BLaER1 treated with 17β-estradiol and CSF1 and Interleukin-3, amounts not matched to agents 10 nM and 100 nM (cell line): ENCODE data around the gene TDRD3.

ENCODE experiments used
- H3K27ac ChIP-seq, 11 experiments: shearing (Covaris generic); formaldehyde crosslinking; 2 replicates each; pipeline ENCODE4 v1.8.1; 2022
- H3K27me3 ChIP-seq, 11 experiments: shearing (Covaris generic); formaldehyde crosslinking; 2 replicates each; pipeline ENCODE4 v1.8.1; 2022
- H3K36me3 ChIP-seq, 11 experiments: shearing (Covaris generic); formaldehyde crosslinking; 2 replicates each; pipeline ENCODE4 v1.8.1; 2022
- H3K4me1 ChIP-seq, 10 experiments: shearing (Covaris generic); formaldehyde crosslinking; 2 replicates each; pipeline ENCODE4 v1.8.1; 2022
- H3K4me2 ChIP-seq, 11 experiments: shearing (Covaris generic); formaldehyde crosslinking; 2 replicates each; pipeline ENCODE4 v1.8.1; 2022
- H3K4me3 ChIP-seq, 10 experiments: shearing (Covaris generic); formaldehyde crosslinking; 2 replicates each; pipeline ENCODE4 v1.8.1; 2022
- H3K9ac ChIP-seq, 11 experiments: shearing (Covaris generic); formaldehyde crosslinking; 2 replicates each; pipeline ENCODE4 v1.8.1; 2022
- H3K9me3 ChIP-seq, 11 experiments: shearing (Covaris generic); formaldehyde crosslinking; replicated peaks in 1 of 11; 2 replicates each; pipeline ENCODE4 v1.8.1; 2022
- H4K20me1 ChIP-seq, 11 experiments: shearing (Covaris generic); formaldehyde crosslinking; 2 replicates each; pipeline ENCODE4 v1.8.1; 2022
- Cebpa-rat ChIP-seq, 11 experiments: shearing (Covaris generic); IDR thresholded peaks; 2 replicates each; pipeline ENCODE4 v1.8.1; 2022

Gene TDRD3

DNA sequence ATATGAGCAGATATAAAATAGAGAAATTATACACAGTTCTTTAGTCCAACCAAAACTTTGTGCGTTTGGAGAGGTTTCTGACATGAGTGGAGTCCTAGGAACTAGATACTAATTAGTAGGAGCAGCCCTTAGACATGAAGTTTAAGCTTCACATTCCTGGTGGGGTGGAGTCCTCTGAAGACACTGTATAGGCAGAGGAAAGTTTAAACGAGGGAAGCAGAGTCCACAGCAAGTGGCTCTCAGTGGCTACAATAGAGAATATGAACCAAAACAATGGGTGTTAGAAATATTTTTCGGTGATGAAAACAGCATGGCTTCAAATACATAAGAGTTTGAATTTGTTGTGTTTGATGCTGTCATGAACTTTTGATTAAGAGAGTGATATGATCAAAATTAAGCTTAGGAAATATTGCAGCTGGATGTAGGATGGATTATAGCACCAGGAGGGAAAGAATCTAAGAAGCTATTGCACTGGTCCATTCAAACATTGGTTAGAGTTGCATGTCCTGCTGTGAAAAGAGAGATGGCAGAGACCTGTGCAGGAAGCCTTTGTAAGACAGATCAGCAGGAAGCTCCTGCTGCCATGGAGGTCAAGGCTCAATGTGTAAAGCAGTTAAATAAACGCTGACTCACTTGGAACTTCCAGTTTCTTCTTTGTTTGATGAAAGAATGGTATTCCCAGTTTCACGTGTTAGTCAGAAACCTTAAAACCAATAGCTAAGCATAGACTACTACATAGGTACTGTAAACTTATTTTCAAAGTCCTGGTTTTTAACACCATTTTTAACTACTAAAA is 175.2 kb downstream of the TDRD3 start:
- Histone ChIP-seq H3K27me3 (no peaks in the 10 kb centered on the region), H3K36me3 (peaks cover 12 to 42% (median 19%) of the 10 kb centered on the region in 11 experiments; a peak in 15 of 22 replicates), H3K9ac (no peak overlapping the region), H3K27ac (no peak overlapping the region), H3K9me3 (peaks cover 0 to 10% (median 4%) of the 10 kb centered on the region in 11 experiments; a peak in 9 of 22 replicates), H3K4me1 (peaks cover 0 to 13% (median 0%) of the 10 kb centered on the region in 10 experiments; a peak in 7 of 20 replicates), H3K4me2 (peak overlapping the region in 3 of 11 experiments; percentile 17 to 44 (median 23); a peak in 2 of 22 replicates), H3K4me3 (no peak overlapping the region), H4K20me1 (no peaks in the 10 kb centered on the region)
- TF ChIP-seq Cebpa-rat (IDR thresholded peaks at IDR 0.05): no peak

DNA sequence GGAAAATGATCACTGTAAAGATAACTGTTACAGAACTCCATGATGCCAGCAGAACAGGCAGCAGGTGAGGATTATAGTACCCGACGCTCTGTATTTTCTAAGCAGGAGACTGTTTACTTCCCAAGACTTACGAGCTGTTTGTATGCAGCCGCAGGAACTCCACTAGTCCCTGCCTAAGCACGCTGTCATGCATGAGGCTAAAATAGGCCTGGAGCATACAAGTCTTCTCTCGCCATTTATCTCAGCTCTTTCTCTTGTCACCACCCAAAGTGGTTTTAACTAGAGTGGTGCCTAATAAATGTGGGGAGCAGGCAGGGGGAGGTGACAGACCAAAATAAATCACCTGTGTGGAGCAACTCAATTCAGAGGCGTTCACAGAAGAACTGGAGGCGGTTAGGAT is 175.8 kb downstream of the TDRD3 start:
- H3K4me2 ChIP-seq: peak overlapping the region in 1 of 11 experiments; percentile 44; a peak in 1 of 22 replicates
- TF ChIP-seq Cebpa-rat (IDR thresholded peaks at IDR 0.05): no peak
- no peaks in the 10 kb centered on the region for H4K20me1 ChIP-seq
- H3K9ac ChIP-seq: no peak overlapping the region
- peaks cover 0 to 13% (median 0%) of the 10 kb centered on the region in 10 experiments; a peak in 7 of 20 replicates for H3K4me1 ChIP-seq
- H3K27me3 ChIP-seq: no peaks in the 10 kb centered on the region
- H3K4me3 ChIP-seq: no peak overlapping the region
- peaks cover 12 to 36% (median 16%) of the 10 kb centered on the region in 11 experiments; a peak in 15 of 22 replicates for H3K36me3 ChIP-seq
- no peak overlapping the region for H3K27ac ChIP-seq
- H3K9me3 ChIP-seq: peaks cover 0 to 10% (median 4%) of the 10 kb centered on the region in 11 experiments; a peak in 9 of 22 replicates

DNA sequence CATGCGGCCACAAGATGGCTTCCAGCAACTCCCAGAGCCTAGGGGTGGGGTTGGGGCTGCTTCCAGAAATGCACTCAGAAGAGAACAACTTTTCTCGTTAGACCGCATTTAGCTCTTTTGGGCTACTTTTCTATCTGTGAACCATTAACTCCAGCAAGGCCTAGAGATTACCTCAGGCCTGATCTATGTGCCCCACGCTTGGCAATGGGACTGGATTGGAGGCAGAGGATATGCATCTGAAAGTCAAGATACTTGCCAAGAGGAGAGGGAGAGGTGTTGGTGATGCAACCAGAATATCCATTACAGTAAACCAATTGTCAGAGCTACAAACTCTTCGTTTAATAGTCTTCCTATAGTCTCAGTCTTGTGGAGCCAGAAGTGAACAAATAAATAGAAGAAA is 177.7 kb downstream of the TDRD3 start:
- Histone ChIP-seq H3K27ac (no peak overlapping the region), H3K4me1 (peaks cover 0 to 13% (median 0%) of the 10 kb centered on the region in 10 experiments; a peak in 7 of 20 replicates), H4K20me1 (no peaks in the 10 kb centered on the region), H3K9me3 (no peaks in the 10 kb centered on the region; a peak in 1 of 22 replicates), H3K4me2 (no peak overlapping the region), H3K36me3 (peaks cover 0 to 17% (median 4%) of the 10 kb centered on the region in 11 experiments; a peak in 8 of 22 replicates), H3K9ac (no peak overlapping the region), H3K4me3 (no peak overlapping the region), H3K27me3 (no peaks in the 10 kb centered on the region)
- TF ChIP-seq Cebpa-rat (IDR thresholded peaks at IDR 0.05): no peak

DNA sequence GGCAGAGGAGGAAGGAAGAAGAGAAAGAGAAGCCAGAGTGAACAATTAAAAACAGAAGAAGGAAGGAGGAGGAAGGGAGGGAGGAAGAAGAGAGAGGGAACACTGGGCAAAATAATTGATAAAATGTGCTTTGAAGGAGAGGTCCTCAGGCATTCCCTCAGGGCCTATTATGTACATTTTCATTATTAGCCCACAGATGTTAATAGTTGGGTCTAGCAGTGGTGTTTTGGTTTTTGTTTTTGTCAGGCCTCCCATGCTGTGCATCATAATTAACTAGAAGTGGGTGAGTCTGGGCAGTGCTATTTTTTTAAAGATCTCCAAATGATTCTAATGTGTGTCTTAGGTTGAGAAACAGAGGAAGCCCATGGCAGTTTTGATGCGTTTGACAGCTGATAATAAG is 178.1 kb downstream of the TDRD3 start:
- Histone ChIP-seq H3K27ac (no peak overlapping the region), H3K4me1 (peaks cover 0 to 13% (median 0%) of the 10 kb centered on the region in 10 experiments; a peak in 7 of 20 replicates), H3K27me3 (no peaks in the 10 kb centered on the region), H3K9ac (no peak overlapping the region), H3K4me2 (no peak overlapping the region), H3K36me3 (peaks cover 0 to 13% (median 3%) of the 10 kb centered on the region in 11 experiments; a peak in 6 of 22 replicates), H3K4me3 (no peak overlapping the region), H3K9me3 (no peaks in the 10 kb centered on the region), H4K20me1 (no peaks in the 10 kb centered on the region)
- TF ChIP-seq Cebpa-rat (IDR thresholded peaks at IDR 0.05): no peak

DNA sequence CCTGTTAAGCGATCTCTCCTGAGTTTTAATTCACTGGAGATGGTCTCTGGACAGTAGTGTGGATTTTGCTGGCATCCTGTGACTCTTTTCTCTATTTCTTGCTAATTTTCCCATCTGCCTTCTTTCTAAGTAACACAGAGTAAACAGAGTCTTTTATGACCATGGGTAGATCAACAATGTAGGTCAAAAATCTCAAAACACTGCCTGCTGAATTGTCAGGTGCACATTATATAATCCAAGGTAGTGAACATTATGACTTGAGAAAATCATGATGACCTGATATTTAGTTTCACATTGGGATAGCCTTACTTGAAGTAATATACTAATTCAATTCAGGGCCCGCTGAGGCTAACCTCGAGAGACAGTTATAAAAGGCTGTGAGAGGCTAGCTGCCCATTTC is 180.7 kb downstream of the TDRD3 start:
- no peak overlapping the region for H3K9ac ChIP-seq
- peaks cover 0 to 7% (median 0%) of the 10 kb centered on the region in 11 experiments; a peak in 2 of 22 replicates for H3K36me3 ChIP-seq
- TF ChIP-seq Cebpa-rat (IDR thresholded peaks at IDR 0.05): no peak
- no peak overlapping the region for H3K4me3 ChIP-seq
- no peaks in the 10 kb centered on the region for H4K20me1 ChIP-seq
- H3K4me1 ChIP-seq: 0 out of 20 replicates have a peak, but pooled peaks cover 0 to under 1% (median 0%) of the 10 kb centered on the region in 10 experiments
- no peak overlapping the region for H3K27ac ChIP-seq
- H3K27me3 ChIP-seq: no peaks in the 10 kb centered on the region
- H3K9me3 ChIP-seq: no peaks in the 10 kb centered on the region
- H3K4me2 ChIP-seq: no peak overlapping the region

DNA sequence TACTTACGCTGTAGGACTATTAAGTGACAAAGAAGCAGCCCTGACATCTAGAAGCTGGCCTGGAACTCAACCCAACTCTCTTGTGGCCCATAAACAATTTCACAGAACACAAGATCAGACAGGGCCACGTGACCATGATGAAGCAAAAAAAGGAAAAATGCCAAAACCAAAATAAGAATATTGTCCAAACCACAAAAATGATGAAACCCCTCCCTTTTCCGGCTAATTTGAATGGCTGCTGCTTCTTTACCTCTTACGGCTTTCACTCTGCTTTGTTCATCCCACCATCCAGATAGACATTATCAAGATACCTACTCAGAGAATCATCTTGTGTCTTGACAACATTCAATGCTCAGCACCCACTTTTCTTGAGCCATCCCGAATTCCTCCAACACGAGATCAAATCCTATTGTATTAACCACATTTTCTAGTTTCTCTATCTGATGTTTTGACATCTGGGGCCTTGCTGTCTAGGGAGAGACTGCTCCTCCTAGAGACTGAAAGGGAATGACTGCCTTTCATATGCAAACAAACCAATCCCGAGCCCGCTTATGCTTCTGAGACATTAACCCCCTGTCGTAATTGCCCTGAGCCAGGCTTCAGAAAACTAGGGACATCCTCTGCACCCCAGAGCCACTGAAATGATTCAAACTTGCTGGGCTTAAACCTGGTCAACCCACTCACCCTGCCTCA is 186.3 kb downstream of the TDRD3 start:
- H3K9me3 ChIP-seq: peaks cover 0 to 35% (median 13%) of the 10 kb centered on the region in 11 experiments; a peak in 14 of 22 replicates
- H3K4me3 ChIP-seq: no peak overlapping the region
- H3K4me2 ChIP-seq: peak overlapping the region in 3 of 11 experiments; percentile 20 to 31 (median 24); a peak in 5 of 22 replicates
- no peak for TF ChIP-seq Cebpa-rat (IDR thresholded peaks at IDR 0.05)
- H3K9ac ChIP-seq: no peak overlapping the region
- H4K20me1 ChIP-seq: no peaks in the 10 kb centered on the region
- H3K36me3 ChIP-seq: no peaks in the 10 kb centered on the region
- peaks cover 0 to 23% (median 1%) of the 10 kb centered on the region in 10 experiments; a peak in 6 of 20 replicates for H3K4me1 ChIP-seq
- peak overlapping the region in 2 of 11 experiments; percentile 14 to 31; a peak in 3 of 22 replicates for H3K27ac ChIP-seq
- H3K27me3 ChIP-seq: no peaks in the 10 kb centered on the region

DNA sequence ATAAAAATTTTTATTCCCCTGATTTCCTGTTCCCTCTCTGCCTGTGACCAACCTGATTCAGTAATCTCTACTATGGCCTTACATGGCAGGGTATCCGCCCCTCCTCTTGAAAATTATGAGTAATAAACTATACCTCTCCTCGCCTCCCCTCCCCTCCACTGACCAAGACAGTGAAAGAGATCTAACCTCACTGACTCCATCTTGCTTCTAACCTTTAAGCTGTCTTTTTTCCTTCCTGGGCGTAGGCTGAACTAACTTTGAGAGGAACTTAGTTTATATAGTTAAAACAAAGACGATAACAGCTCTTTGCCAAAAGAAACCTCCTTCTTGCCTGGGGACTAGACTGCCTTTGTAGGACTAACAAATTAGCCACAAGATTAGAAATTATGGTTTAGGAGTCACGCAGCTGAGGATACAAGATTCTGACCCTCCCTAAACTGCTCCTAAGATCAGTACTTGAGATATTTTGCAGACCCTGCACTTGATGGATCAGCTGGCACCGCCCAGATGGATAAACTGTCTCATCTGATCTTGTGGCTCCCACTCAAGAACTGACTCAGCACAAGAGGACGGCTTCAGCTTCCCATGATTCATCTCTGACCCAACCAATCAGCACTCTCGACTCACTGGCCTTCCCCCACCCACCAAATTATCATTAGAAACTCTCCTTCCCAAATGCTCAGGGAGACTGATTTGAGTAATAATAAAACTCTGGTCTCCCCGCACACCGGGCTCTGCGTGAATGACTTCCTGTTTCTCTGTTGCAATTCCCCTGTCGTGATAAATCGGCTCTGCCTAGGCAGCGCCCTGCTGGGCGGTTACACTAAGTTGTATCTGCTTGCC is 187.1 kb downstream of the TDRD3 start:
- no peak overlapping the region for H3K4me3 ChIP-seq
- H4K20me1 ChIP-seq: no peaks in the 10 kb centered on the region
- no peak overlapping the region for H3K9ac ChIP-seq
- H3K27ac ChIP-seq: peak overlapping the region in 2 of 11 experiments; percentile 6 to 31; a peak in 2 of 22 replicates
- TF ChIP-seq Cebpa-rat (IDR thresholded peaks at IDR 0.05): no peak
- H3K4me1 ChIP-seq: peaks cover 0 to 23% (median 1%) of the 10 kb centered on the region in 10 experiments; a peak in 6 of 20 replicates
- no peaks in the 10 kb centered on the region for H3K36me3 ChIP-seq
- peaks cover 0 to 35% (median 13%) of the 10 kb centered on the region in 11 experiments; a peak in 14 of 22 replicates for H3K9me3 ChIP-seq
- peak overlapping the region in 2 of 11 experiments; percentile 20 to 31; a peak in 3 of 22 replicates for H3K4me2 ChIP-seq
- H3K27me3 ChIP-seq: peaks cover 0 to 3% (median 0%) of the 10 kb centered on the region in 11 experiments; a peak in 1 of 22 replicates

DNA sequence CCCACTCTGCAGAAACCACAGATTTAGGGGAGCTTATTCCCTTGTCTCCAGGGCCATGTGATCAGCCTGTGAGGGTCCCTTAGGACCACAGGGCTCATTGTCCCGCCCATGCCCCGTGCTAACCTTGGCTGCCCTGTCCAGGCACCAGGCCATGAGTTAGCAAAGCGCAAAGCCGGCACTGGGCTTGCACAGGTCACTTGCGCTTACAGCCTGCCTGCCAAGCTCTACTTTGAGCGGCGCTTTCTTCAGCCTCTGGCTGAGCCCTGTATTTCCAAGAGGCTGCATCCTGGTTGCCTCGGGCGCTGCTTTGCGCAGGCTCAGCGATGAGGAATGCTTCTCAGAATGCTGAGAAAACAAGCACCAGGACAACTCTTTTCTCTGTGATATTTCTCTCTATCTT is 188.0 kb downstream of the TDRD3 start:
- no peak overlapping the region for H3K4me2 ChIP-seq
- no peak overlapping the region for H3K9ac ChIP-seq
- peaks cover 0 to 5% (median 0%) of the 10 kb centered on the region in 11 experiments; a peak in 1 of 22 replicates for H3K27me3 ChIP-seq
- H4K20me1 ChIP-seq: no peaks in the 10 kb centered on the region
- peaks cover 0 to 35% (median 13%) of the 10 kb centered on the region in 11 experiments; a peak in 14 of 22 replicates for H3K9me3 ChIP-seq
- H3K27ac ChIP-seq: no peak overlapping the region
- H3K4me1 ChIP-seq: peaks cover 0 to 23% (median 1%) of the 10 kb centered on the region in 10 experiments; a peak in 6 of 20 replicates
- H3K4me3 ChIP-seq: no peak overlapping the region
- H3K36me3 ChIP-seq: no peaks in the 10 kb centered on the region
- no peak for TF ChIP-seq Cebpa-rat (IDR thresholded peaks at IDR 0.05)
